Vagina (tissue), 2 donors: Measurements from ENCODE around the gene ACACA.

Experiments used
- CTCF ChIP-seq, 3 experiments: fragments of 450-650 bp in 2 of 3; fragments of 200-600 bp in 1 of 3; sonication (generic) in 1 of 3; IDR thresholded peaks; one replicate each; pipeline ENCODE4 v1.5.1; 2017 to 2019; ENCODE audit warnings: antibody characterized with exemption in 3 of 3, mild to moderate bottlenecking in 2 of 3, moderate library complexity in 2 of 3
- POLR2AphosphoS5 ChIP-seq, 2 donors: sonication (generic); formaldehyde crosslinking; IDR thresholded peaks; one replicate each; pipeline ENCODE4 v1.9.0; 2017; ENCODE audit warnings: antibody characterized with exemption in 2 of 2, mild to moderate bottlenecking in 2 of 2, low read depth in 1 of 2; ENCODE audit not compliant: insufficient read depth in 1 of 2

GRCh38 chr17:37064206-37064605, 342.4 kb downstream of the ACACA start:
- TF ChIP-seq CTCF (IDR thresholded peaks at IDR 0.05): no peak
- no peak for TF ChIP-seq POLR2AphosphoS5 (IDR thresholded peaks at IDR 0.05; ENCODE audit: insufficient read depth in 1 of 2, low read depth in 1 of 2)
